Measurements from ENCODE around the gene TMEM255A. TPM values are rescaled to one million over a fixed set of nuclear protein-coding genes. Genes with fewer than 3 reads are reported as not detected.

Gene TMEM255A
- polyA plus RNA-seq, 1 donor (not counting 4 experiments of a cell fraction or from before 2014, with no cell fraction given), result 0.03 TPM

GRCh38 chrX:120244395-120244734, 66.9 kb downstream of the TMEM255A start:
- Histone ChIP-seq H3K4me1 (ENCODE audit: control insufficient read depth, extremely low read depth, insufficient read depth, low read length) (peaks cover 4% of the 10 kb centered on the region), H3K4me3 (ENCODE audit: control insufficient read depth in 2 of 3, extremely low read depth in 1 of 3, insufficient read depth in 2 of 3, low read depth in 1 of 3, low read length in 3 of 3) (peak overlapping the region; percentile 57 to 71 (median 66)), H3K9me3 (ENCODE audit: control insufficient read depth, low read depth, low read length) (no peaks in the 10 kb centered on the region), H3K27ac (ENCODE audit: control insufficient read depth, insufficient read depth, low read length) (peak overlapping the region; percentile 66), H3K79me2 (ENCODE audit: control insufficient read depth, insufficient read depth, low read length) (no peaks in the 10 kb centered on the region), H3K9me1 (ENCODE audit: control insufficient read depth, extremely low read depth, insufficient read depth, low read length) (no peaks in the 10 kb centered on the region), H3K4me2 (ENCODE audit: control insufficient read depth, extremely low read depth, insufficient read depth, low read depth, low read length) (peak overlapping the region; percentile 86), H3K27me3 (ENCODE audit: control insufficient read depth, extremely low read depth, insufficient read depth, low read length) (no peaks in the 10 kb centered on the region), H4K20me1 (ENCODE audit: control insufficient read depth, extremely low read depth, insufficient read depth, low read length) (no peaks in the 10 kb centered on the region), H2AFZ (ENCODE audit: control insufficient read depth, low read length) (peak overlapping the region; percentile 85), H3K9ac (ENCODE audit: control insufficient read depth, extremely low read depth, insufficient read depth, low read length) (peak overlapping the region; percentile 74), H3K36me3 (ENCODE audit: control insufficient read depth in 2 of 2, extremely low read depth in 1 of 2, insufficient read depth in 2 of 2, low read length in 2 of 2) (no peaks in the 10 kb centered on the region)
- no peak for DNase-seq (ENCODE audit: low read depth, low spot score)
- TF ChIP-seq EZH2 (IDR thresholded peaks at IDR 0.05; ENCODE audit: low read length), result no peak
- no peak for TF ChIP-seq CTCF (optimal IDR thresholded peaks at IDR 0.05 in 1 of 3, IDR thresholded peaks at IDR 0.05 in 1 of 3, conservative IDR thresholded peaks at IDR 0.05 in 1 of 3; ENCODE audit: extremely low read depth in 1 of 3, insufficient read depth in 2 of 3, low read length in 3 of 3)
- dilution Hi-C loops (cut with MboI; ENCODE audit: extremely low pct_ligation_motif_present, low sequenced_read_pairs), result no loop called here
- no peak for FAIRE-seq

- H3K36me3 ChIP-seq (ENCODE audit: control insufficient read depth in 2 of 2, extremely low read depth in 1 of 2, insufficient read depth in 2 of 2, low read length in 2 of 2), result no peaks in the 10 kb centered on the region
- H3K4me3 ChIP-seq (ENCODE audit: control insufficient read depth in 2 of 3, extremely low read depth in 1 of 3, insufficient read depth in 2 of 3, low read depth in 1 of 3, low read length in 3 of 3), result no peak overlapping the region
- H3K9me3 ChIP-seq (ENCODE audit: control insufficient read depth, low read depth, low read length), result no peaks in the 10 kb centered on the region
- H3K27me3 ChIP-seq (ENCODE audit: control insufficient read depth, extremely low read depth, insufficient read depth, low read length), result no peaks in the 10 kb centered on the region
- no peaks in the 10 kb centered on the region for H3K79me2 ChIP-seq (ENCODE audit: control insufficient read depth, insufficient read depth, low read length)
- H3K4me2 ChIP-seq (ENCODE audit: control insufficient read depth, extremely low read depth, insufficient read depth, low read depth, low read length), result no peak overlapping the region
- TF ChIP-seq CTCF (optimal IDR thresholded peaks at IDR 0.05 in 1 of 3, IDR thresholded peaks at IDR 0.05 in 1 of 3, conservative IDR thresholded peaks at IDR 0.05 in 1 of 3; ENCODE audit: extremely low read depth in 1 of 3, insufficient read depth in 2 of 3, low read length in 3 of 3), result no peak
- TF ChIP-seq EZH2 (IDR thresholded peaks at IDR 0.05; ENCODE audit: low read length), result no peak
- no peak overlapping the region for H2AFZ ChIP-seq (ENCODE audit: control insufficient read depth, low read length)
- dilution Hi-C loops (cut with MboI; ENCODE audit: extremely low pct_ligation_motif_present, low sequenced_read_pairs), result no loop called here
- no peak for DNase-seq (ENCODE audit: low read depth, low spot score)
- no peaks in the 10 kb centered on the region for H3K9me1 ChIP-seq (ENCODE audit: control insufficient read depth, extremely low read depth, insufficient read depth, low read length)
- no peak overlapping the region for H3K9ac ChIP-seq (ENCODE audit: control insufficient read depth, extremely low read depth, insufficient read depth, low read length)
- H3K27ac ChIP-seq (ENCODE audit: control insufficient read depth, insufficient read depth, low read length), result no peak overlapping the region
- FAIRE-seq, result no peak
- H4K20me1 ChIP-seq (ENCODE audit: control insufficient read depth, extremely low read depth, insufficient read depth, low read length), result no peaks in the 10 kb centered on the region
- peaks cover 4% of the 10 kb centered on the region for H3K4me1 ChIP-seq (ENCODE audit: control insufficient read depth, extremely low read depth, insufficient read depth, low read length)
These were observed 68.4 kb downstream of the TMEM255A start for GRCh38 chrX:120242813-120243212.

Measured in keratinocyte (primary cell).